ENCODE data around the gene MRPL3.

MRPL3 gene

DNA sequence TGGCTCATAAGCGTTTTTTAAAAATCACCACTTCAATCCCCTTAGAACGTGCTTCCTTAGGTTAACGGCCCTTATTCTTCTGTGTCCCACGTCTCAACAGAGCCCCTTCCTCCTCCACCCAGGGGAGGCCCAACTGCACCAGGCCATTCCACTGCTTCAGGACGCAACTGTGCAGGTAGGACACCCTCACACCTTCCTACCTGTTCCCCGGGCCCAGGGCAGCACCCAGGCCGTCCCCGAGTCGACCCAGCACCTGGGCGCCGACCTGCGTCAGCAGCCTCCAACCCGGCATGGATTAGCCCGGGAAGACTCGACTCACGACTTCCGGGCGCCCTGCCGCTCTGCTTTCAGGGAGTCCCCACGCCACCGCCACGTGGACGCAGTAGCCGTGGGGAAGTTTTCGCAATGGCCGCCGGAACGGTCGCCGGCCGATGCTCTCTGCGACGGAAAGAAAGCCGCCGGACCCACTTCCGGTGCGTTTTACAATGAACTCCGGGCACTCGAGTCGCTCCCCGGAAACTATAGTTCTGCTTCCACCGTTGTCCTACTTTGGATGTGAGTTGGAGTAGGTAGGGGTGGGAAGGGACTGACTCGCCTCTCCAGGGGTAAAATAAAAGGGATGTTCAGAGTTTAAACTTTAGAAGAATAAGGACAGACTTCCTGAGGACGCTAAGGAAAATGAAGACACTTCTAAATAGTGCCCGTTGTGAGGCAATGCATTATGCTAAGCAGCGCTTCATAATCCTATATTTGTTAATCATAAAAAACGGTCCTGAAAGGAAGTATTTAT is at the start of gene MRPL3:
TSS of gene MRPL3 (minus strand) at position 442 of the 790 bp plus-strand sequence. CDS start at position 292, 150 bp downstream.
- peak; percentile 41 for DNase-seq (ENCODE audit: low read depth, low spot score)
- CTCF ChIA-PET, result interaction anchor here (1.0 to 1.2 kb wide), 2 partner anchors 13 to 292 kb away, joined by 3 to 4 read pairs; no protein-coding TSS in a partner anchor
- POLR2A ChIA-PET, result no interaction called here
- TF ChIP-seq CTCF (IDR thresholded peaks at IDR 0.05; ENCODE audit: insufficient read depth, low read length, missing control alignments), result no peak
- H3K4me3 ChIP-seq (ENCODE audit: low read depth, low read length), result peak within 1 kb of the TSS; percentile 98

DNA sequence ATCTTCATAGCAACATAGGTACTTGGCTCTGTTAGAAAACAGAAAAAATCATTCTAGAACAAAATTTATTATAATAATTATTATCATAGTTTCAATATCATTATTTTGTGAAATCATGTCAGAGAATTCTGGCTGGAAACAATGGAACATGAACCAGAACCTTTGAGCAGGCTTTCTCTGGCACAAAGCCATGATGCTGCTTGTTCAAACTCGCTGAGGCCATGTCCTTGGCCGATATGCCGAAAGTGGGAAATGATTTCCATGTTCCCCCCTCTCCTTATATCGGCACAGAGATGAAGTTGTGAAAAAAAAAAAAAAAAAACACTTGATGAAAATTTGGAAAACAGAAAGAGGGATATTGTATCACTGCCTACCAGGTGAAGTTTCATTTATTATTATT is 49.0 kb upstream of the MRPL3 start:
- POLR2A ChIA-PET, result no interaction called here
- H3K4me3 ChIP-seq (ENCODE audit: low read depth, low read length), result no peak overlapping the region
- CTCF ChIA-PET, result interaction anchor here (1.1 kb wide), 1 partner anchor 23 kb away, joined by 3 read pairs; no protein-coding TSS in a partner anchor
- DNase-seq (ENCODE audit: low read depth, low spot score), result no peak
- no peak for TF ChIP-seq CTCF (IDR thresholded peaks at IDR 0.05; ENCODE audit: insufficient read depth, low read length, missing control alignments)

- no peak for TF ChIP-seq CTCF (IDR thresholded peaks at IDR 0.05; ENCODE audit: insufficient read depth, low read length, missing control alignments)
- no peak for DNase-seq (ENCODE audit: low read depth, low spot score)
- H3K4me3 ChIP-seq (ENCODE audit: low read depth, low read length), result no peak overlapping the region
- POLR2A ChIA-PET, result no interaction called here
- CTCF ChIA-PET, result interaction anchor here (0.8 to 3.0 kb wide), 6 partner anchors 9 to 479 kb away, joined by 3 to 16 read pairs (median 6); no protein-coding TSS in a partner anchor
Observed at GRCh38 chr3:131550562-131551465, 48.0 kb upstream of the MRPL3 start.

DNA sequence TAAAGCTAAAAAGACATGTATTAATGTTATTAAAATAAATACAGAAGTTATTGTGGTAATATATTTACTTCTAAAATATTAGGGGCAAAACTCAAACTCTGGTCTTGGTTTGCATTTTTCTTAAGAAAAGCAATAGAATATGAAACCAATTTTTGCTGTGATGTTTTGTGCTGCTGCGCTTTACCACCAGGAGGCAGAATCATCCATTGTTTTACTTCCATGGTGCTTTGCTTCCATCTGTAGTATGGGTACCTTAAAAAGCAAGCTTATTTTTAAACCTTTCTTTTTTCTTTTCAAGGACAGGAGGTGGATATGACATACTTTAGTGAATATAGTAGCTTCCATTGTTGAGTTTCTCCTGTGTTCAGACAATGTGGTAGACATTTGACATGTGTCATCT is 46.6 kb upstream of the MRPL3 start:
- peak; percentile 15 for TF ChIP-seq CTCF (IDR thresholded peaks at IDR 0.05; ENCODE audit: insufficient read depth, low read length, missing control alignments)
- CTCF ChIA-PET, result interaction anchor here (0.6 to 3.0 kb wide), 10 partner anchors 10 to 518 kb away, joined by 3 to 16 read pairs (median 4); no protein-coding TSS in a partner anchor
- no peak overlapping the region for H3K4me3 ChIP-seq (ENCODE audit: low read depth, low read length)
- DNase-seq (ENCODE audit: low read depth, low spot score), result no peak
- POLR2A ChIA-PET, result no interaction called here

DNA sequence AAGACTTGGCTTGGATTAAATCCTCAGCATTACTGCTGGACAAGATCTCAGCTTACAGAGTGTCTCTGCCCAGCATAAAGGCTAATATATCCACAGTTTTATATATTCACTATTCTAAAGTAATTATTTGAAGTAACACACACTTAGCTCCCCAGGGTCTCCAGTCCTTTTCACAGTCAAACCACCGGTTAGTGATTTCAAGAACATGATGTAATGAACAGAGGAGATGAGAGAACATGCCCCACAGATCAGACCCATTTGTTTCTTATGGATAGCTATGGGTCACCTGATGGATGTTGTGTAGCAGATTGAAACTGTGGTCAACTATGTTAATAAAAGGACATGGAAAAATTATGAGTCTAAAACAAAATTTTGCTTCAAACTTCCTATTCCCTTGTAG is 44.8 kb upstream of the MRPL3 start:
- CTCF ChIA-PET, result interaction anchor here (1.1 kb wide), 1 partner anchor 248 kb away, joined by 3 read pairs; no protein-coding TSS in a partner anchor
- no peak for TF ChIP-seq CTCF (IDR thresholded peaks at IDR 0.05; ENCODE audit: insufficient read depth, low read length, missing control alignments)
- no peak overlapping the region for H3K4me3 ChIP-seq (ENCODE audit: low read depth, low read length)
- no peak for DNase-seq (ENCODE audit: low read depth, low spot score)
- POLR2A ChIA-PET, result interaction anchor here (0.6 kb wide), 1 partner anchor 182 kb away, joined by 4 read pairs; no protein-coding TSS in a partner anchor
